ENCODE data around the gene OR10H3. TPM values are rescaled to one million over a fixed set of nuclear protein-coding genes. Genes with fewer than 3 reads are reported as not detected.

Gene OR10H3
- total RNA-seq, 1 experiment from 2014 or later, result not detected

GRCh38 chr19:15787611-15788155, 49.9 kb downstream of the OR10H3 start, which contains the start of gene OR10H5:
Gene OR10H5 (plus strand): TSS chr19:15787661. CDS start chr19:15794049, 6,388 bp downstream.
- Histone ChIP-seq H3K79me2 (ENCODE audit: insufficient read depth, low read length) (no peaks in the 10 kb centered on the region), H3K27ac (ENCODE audit: low read depth, low read length) (no peak within 1 kb of the TSS), H3K4me3 (replicated peaks in 1 of 2; ENCODE audit: low read depth in 1 of 2, low read length in 2 of 2) (no peak within 1 kb of the TSS), H3K36me3 (ENCODE audit: control insufficient read depth in 1 of 2, insufficient read depth in 2 of 2, low read length in 2 of 2) (no peaks in the 10 kb centered on the region), H3K27me3 (ENCODE audit: insufficient read depth, low read length) (0 out of 2 replicates have a peak, but pooled peaks cover 4% of the 10 kb centered on the region), H3K9me2 (ENCODE audit: insufficient read depth) (no peaks in the 10 kb centered on the region), H4K20me1 (ENCODE audit: insufficient read depth) (no peaks in the 10 kb centered on the region), H3K9me3 (ENCODE audit: control insufficient read depth in 1 of 2, insufficient read depth in 1 of 2, low read depth in 1 of 2, low read length in 2 of 2) (no peaks in the 10 kb centered on the region), H2AFZ (ENCODE audit: low read depth, low read length, poor library complexity, severe bottlenecking) (no peak within 1 kb of the TSS), H3K9ac (ENCODE audit: low read length) (no peak within 1 kb of the TSS), H3K4me2 (ENCODE audit: low read length) (no peak within 1 kb of the TSS), H3K4me1 (ENCODE audit: control insufficient read depth in 1 of 2, insufficient read depth in 2 of 2, low read length in 2 of 2) (peaks cover 0 to 12% of the 10 kb centered on the region in 2 experiments; a peak in 1 of 4 replicates)
- ChIA-PET RAD21 (ENCODE audit: low non-redundant PET in 1 of 2, low total read pairs in 2 of 2, uncharacterized antibody in 2 of 2, unreplicated experiment in 2 of 2) (no interaction called here), POLR2A (no interaction called here), CTCF (no interaction called here)
- ATAC-seq (no peak), DNase-seq (ENCODE audit: low read depth, low spot score) (no peak)
- no peak for TF ChIP-seq CBX3 (IDR thresholded peaks at IDR 0.05; ENCODE audit: low read depth)
- TF ChIP-seq YY1 (IDR thresholded peaks at IDR 0.05; ENCODE audit: extremely low read depth, insufficient replicate concordance, low read depth, low read length), result no peak
- TF ChIP-seq ZFX (IDR thresholded peaks at IDR 0.05), result no peak
- BruUV-seq (replicated peaks), result no TSS peak
- intact Hi-C loops (cut with micrococcal nuclease), result no loop called here

GRCh38 chr19:15788594-15789270, 50.9 kb downstream of the OR10H3 start:
- Histone ChIP-seq H3K9me2 (ENCODE audit: insufficient read depth) (no peaks in the 10 kb centered on the region), H3K36me3 (ENCODE audit: control insufficient read depth in 1 of 2, insufficient read depth in 2 of 2, low read length in 2 of 2) (no peaks in the 10 kb centered on the region), H2AFZ (ENCODE audit: low read depth, low read length, poor library complexity, severe bottlenecking) (no peak overlapping the region), H4K20me1 (ENCODE audit: insufficient read depth) (no peaks in the 10 kb centered on the region), H3K27ac (ENCODE audit: low read depth, low read length) (no peak overlapping the region), H3K4me3 (replicated peaks in 1 of 2; ENCODE audit: low read depth in 1 of 2, low read length in 2 of 2) (no peak overlapping the region), H3K9me3 (ENCODE audit: control insufficient read depth in 1 of 2, insufficient read depth in 1 of 2, low read depth in 1 of 2, low read length in 2 of 2) (no peaks in the 10 kb centered on the region), H3K79me2 (ENCODE audit: insufficient read depth, low read length) (no peaks in the 10 kb centered on the region), H3K4me2 (ENCODE audit: low read length) (no peak overlapping the region), H3K9ac (ENCODE audit: low read length) (no peak overlapping the region), H3K4me1 (ENCODE audit: control insufficient read depth in 1 of 2, insufficient read depth in 2 of 2, low read length in 2 of 2) (peaks cover 0 to 12% of the 10 kb centered on the region in 2 experiments; a peak in 1 of 4 replicates), H3K27me3 (ENCODE audit: insufficient read depth, low read length) (0 out of 2 replicates have a peak, but pooled peaks cover 4% of the 10 kb centered on the region)
- intact Hi-C loops (cut with micrococcal nuclease), result no loop called here
- ATAC-seq (no peak), DNase-seq (ENCODE audit: low read depth, low spot score) (no peak)
- ChIA-PET RAD21 (ENCODE audit: low non-redundant PET in 1 of 2, low total read pairs in 2 of 2, uncharacterized antibody in 2 of 2, unreplicated experiment in 2 of 2) (no interaction called here), CTCF (no interaction called here), POLR2A (no interaction called here)
- BruUV-seq (replicated peaks), result no TSS peak
- TF ChIP-seq SRF (IDR thresholded peaks at IDR 0.05; ENCODE audit: low read depth) (no peak), ATF3 (IDR thresholded peaks at IDR 0.05) (no peak), EZH2 (IDR thresholded peaks at IDR 0.05) (no peak), EZH2phosphoT487 (IDR thresholded peaks at IDR 0.05; ENCODE audit: borderline replicate concordance) (no peak), TCF7L2 (IDR thresholded peaks at IDR 0.05; ENCODE audit: borderline replicate concordance, extremely low read depth, insufficient read depth, insufficient read length) (no peak), SP1 (IDR thresholded peaks at IDR 0.05; ENCODE audit: low read depth) (no peak), ZBTB33 (IDR thresholded peaks at IDR 0.05; ENCODE audit: extremely low read depth, insufficient replicate concordance, low read length) (no peak), POLR2A (IDR thresholded peaks at IDR 0.05; ENCODE audit: borderline replicate concordance, extremely low read depth, insufficient read depth, insufficient read length) (no peak), ELF1 (IDR thresholded peaks at IDR 0.05; ENCODE audit: borderline replicate concordance, low read depth) (no peak), RAD21 (IDR thresholded peaks at IDR 0.05; ENCODE audit: low read depth) (no peak), REST (IDR thresholded peaks at IDR 0.05; ENCODE audit: low read depth) (no peak)
